GM13976 (cell line): ENCODE results near the gene DNAH2.

Experiments used
- DNase-seq: peaks from one replicate; pipeline ENCODE4 v3.0.0; 2012; ENCODE audit warnings: low spot score
- in situ Hi-C: fragments of 300-500 bp; cut with MboI; formaldehyde crosslinking; loops from one replicate; pipeline ENCODE4 v1.12.0; 2022; ENCODE audit warnings: low sequenced_read_pairs, mixed read lengths, inconsistent platforms; ENCODE audit not compliant: unreplicated experiment
- TF ChIP-seq, protein P1 (sequence below): IDR thresholded peaks from 2 replicates; pipeline ENCODE4 v1.5.1; 2012; ENCODE audit warnings: borderline replicate concordance, mild to moderate bottlenecking; ENCODE audit not compliant: insufficient read depth; ENCODE audit errors: extremely low read depth, missing control alignments, control extremely low read depth

DNAH2 gene

GRCh38 chr17:7864995-7865650 lies 147.6 kb downstream of the DNAH2 start:
- in situ Hi-C loops = no loop called here
- DNase-seq = no peak
- TF ChIP-seq, protein P1, sequence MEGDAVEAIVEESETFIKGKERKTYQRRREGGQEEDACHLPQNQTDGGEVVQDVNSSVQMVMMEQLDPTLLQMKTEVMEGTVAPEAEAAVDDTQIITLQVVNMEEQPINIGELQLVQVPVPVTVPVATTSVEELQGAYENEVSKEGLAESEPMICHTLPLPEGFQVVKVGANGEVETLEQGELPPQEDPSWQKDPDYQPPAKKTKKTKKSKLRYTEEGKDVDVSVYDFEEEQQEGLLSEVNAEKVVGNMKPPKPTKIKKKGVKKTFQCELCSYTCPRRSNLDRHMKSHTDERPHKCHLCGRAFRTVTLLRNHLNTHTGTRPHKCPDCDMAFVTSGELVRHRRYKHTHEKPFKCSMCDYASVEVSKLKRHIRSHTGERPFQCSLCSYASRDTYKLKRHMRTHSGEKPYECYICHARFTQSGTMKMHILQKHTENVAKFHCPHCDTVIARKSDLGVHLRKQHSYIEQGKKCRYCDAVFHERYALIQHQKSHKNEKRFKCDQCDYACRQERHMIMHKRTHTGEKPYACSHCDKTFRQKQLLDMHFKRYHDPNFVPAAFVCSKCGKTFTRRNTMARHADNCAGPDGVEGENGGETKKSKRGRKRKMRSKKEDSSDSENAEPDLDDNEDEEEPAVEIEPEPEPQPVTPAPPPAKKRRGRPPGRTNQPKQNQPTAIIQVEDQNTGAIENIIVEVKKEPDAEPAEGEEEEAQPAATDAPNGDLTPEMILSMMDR = no peak

- in situ Hi-C loops = no loop called here
- no peak for DNase-seq
- TF ChIP-seq, protein P1 = no peak
Observed at GRCh38 chr17:7867881-7868329, 150.4 kb downstream of the DNAH2 start.

DNA sequence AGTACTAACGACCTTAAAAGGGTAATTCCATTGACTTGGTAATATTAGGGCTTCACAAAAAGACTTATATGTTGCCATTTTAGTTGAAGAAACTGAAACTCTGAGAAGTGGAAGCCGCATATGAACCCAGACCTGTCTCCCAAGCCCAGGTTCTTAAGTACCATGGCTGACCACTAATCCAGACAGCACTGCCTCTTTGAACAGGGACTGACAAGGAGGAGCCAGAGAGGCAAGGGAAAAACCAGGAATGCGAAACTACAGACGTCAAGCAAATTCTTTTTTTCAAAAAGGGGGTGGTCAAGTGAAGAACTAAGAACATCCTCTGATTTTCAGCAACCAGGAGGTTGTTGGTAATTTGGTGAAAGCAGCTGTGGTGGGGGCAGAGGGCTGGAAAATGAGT lies 155.5 kb downstream of the DNAH2 start:
- DNase-seq = no peak
- in situ Hi-C loops = no loop called here
- TF ChIP-seq, protein P1 = no peak

- in situ Hi-C loops = no loop called here
- no peak for DNase-seq
Observed at GRCh38 chr17:7875804-7876370, 158.3 kb downstream of the DNAH2 start.

GRCh38 chr17:7878234-7878633 lies 160.7 kb downstream of the DNAH2 start:
- in situ Hi-C loops = no loop called here
- DNase-seq = no peak
- TF ChIP-seq, protein P1 = no peak

More at GRCh38 chr17:7875804-7876370, 158.3 kb downstream of the DNAH2 start:
- TF ChIP-seq, protein P1 = no peak

DNA sequence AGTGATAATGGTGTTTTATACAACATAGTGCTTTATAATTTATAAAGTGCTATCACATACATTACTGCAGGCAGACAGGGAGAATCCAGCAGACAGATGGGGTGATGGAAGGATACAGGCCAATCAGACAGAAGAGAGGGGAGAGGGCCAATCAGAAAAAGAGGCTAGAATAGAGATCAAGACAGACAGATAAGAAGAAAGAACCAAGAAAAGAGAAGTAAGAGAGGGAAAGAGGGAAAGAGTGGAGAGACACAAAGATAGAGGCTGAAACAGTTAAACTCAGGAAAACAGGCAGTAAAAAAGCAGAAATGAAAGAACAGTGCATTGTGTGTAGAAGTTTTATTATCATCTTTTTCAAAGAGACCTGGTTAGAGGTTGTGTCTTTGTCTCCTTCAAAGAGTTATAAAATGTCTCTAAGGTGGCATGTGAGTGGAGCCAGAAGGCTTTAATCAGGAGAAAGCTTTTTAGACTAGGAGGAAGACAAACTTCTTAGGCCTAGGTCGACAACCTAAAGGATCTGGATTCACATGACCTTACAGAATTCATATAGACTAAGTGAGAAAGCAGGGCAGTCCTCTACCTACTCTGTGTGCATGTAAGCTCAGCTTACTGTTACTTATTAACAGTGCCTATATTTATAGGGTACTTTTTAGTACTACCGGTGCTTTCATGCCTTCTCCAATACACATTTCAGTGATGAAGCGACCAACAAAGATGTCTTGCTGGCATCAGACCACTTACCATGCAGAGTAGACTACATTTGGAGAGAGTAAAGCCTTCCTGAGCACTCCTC lies 162.7 kb downstream of the DNAH2 start:
- in situ Hi-C loops = no loop called here
- TF ChIP-seq, protein P1 = no peak
- no peak for DNase-seq
